Activated CD4-positive, CD25-positive, alpha-beta regulatory T cell treated with anti-CD3 and anti-CD28 coated beads, Interleukin-2, amount 50 U/mL, for 72 hours (primary cell): ENCODE data around the gene ZBTB18.

ENCODE experiments used
- DNase-seq: peaks from one replicate; pipeline ENCODE4 v3.0.0; 2021

Gene ZBTB18

GRCh38 chr1:244092293-244092963, 41.3 kb downstream of the ZBTB18 start:
- no peak for DNase-seq

- DNase-seq, result no peak
Measured at GRCh38 chr1:244092964-244093638, 42.0 kb downstream of the ZBTB18 start.

- DNase-seq, result no peak
Measured at GRCh38 chr1:244094880-244095528, 43.9 kb downstream of the ZBTB18 start.

GRCh38 chr1:244095529-244095911, 44.4 kb downstream of the ZBTB18 start:
- no peak for DNase-seq

GRCh38 chr1:244096066-244096610, 45.1 kb downstream of the ZBTB18 start:
- DNase-seq, result no peak

GRCh38 chr1:244096691-244097090, 45.6 kb downstream of the ZBTB18 start:
- no peak for DNase-seq

- DNase-seq, result no peak
Measured at GRCh38 chr1:244097523-244098405, 46.7 kb downstream of the ZBTB18 start.

- DNase-seq, result no peak
Measured at GRCh38 chr1:244099258-244099930, 48.3 kb downstream of the ZBTB18 start.

GRCh38 chr1:244100276-244100675, 49.2 kb downstream of the ZBTB18 start:
- DNase-seq, result no peak

GRCh38 chr1:244100704-244101453, 49.8 kb downstream of the ZBTB18 start:
- no peak for DNase-seq

- no peak for DNase-seq
Measured at GRCh38 chr1:244102046-244102445, 51.0 kb downstream of the ZBTB18 start.

GRCh38 chr1:244102468-244102867, 51.4 kb downstream of the ZBTB18 start:
- no peak for DNase-seq

- DNase-seq, result no peak
Measured at GRCh38 chr1:244104309-244105060, 53.4 kb downstream of the ZBTB18 start.

- no peak for DNase-seq
Measured at GRCh38 chr1:244106176-244106575, 55.1 kb downstream of the ZBTB18 start.
